Astrocyte of the cerebellum (primary cell): ENCODE results near the gene SUSD1.
"Not testable (repeated sequence)": the region's sequence is repeated elsewhere in the genome, so short reads cannot be mapped to it uniquely, and the experiment has no call there.

Experiments
- DNase-seq: peaks from one replicate; pipeline ENCODE4 v3.0.0-alpha.2; 2011; ENCODE audit warnings: low read depth
- H3K4me3 ChIP-seq: 2 replicates; pipeline ENCODE4 v1.5.1; 2011; ENCODE audit warnings: mild to moderate bottlenecking, low read depth, low read length, moderate library complexity
- in situ Hi-C: cut with HindIII; loops from 2 replicates; pipeline ENCODE4 v1.10.0; 2017; ENCODE audit warnings: low sequenced_read_pairs
- TF ChIP-seq, protein P1 (sequence below): IDR thresholded peaks from 2 replicates; pipeline ENCODE4 v1.5.1; 2012; ENCODE audit warnings: low read length, low read depth, moderate library complexity, mild to moderate bottlenecking; ENCODE audit errors: missing control alignments

Gene SUSD1

DNA sequence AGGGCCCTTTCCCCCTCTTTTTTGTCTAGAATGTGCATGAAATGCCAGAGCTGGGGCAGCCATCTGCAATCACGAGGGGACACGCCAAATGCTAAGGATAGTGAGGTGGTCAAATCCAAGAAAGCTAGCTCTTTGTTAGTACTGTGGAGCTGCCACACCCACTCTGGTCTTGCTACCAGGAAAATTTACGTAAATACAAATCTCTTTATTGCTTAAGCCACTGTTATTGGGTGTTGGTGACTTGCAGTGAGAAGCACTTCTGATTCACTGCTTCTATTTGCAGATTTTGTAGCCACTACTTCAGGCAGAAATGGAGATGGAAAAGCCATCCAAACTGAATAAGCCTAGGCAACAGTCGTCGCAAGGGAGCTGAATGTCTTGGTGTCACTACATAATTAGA lies 25.6 kb upstream of the SUSD1 start:
- no peak for DNase-seq
- H3K4me3 ChIP-seq: no peak overlapping the region
- TF ChIP-seq, protein P1, sequence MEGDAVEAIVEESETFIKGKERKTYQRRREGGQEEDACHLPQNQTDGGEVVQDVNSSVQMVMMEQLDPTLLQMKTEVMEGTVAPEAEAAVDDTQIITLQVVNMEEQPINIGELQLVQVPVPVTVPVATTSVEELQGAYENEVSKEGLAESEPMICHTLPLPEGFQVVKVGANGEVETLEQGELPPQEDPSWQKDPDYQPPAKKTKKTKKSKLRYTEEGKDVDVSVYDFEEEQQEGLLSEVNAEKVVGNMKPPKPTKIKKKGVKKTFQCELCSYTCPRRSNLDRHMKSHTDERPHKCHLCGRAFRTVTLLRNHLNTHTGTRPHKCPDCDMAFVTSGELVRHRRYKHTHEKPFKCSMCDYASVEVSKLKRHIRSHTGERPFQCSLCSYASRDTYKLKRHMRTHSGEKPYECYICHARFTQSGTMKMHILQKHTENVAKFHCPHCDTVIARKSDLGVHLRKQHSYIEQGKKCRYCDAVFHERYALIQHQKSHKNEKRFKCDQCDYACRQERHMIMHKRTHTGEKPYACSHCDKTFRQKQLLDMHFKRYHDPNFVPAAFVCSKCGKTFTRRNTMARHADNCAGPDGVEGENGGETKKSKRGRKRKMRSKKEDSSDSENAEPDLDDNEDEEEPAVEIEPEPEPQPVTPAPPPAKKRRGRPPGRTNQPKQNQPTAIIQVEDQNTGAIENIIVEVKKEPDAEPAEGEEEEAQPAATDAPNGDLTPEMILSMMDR: no peak
- in situ Hi-C loops: no loop called here

DNA sequence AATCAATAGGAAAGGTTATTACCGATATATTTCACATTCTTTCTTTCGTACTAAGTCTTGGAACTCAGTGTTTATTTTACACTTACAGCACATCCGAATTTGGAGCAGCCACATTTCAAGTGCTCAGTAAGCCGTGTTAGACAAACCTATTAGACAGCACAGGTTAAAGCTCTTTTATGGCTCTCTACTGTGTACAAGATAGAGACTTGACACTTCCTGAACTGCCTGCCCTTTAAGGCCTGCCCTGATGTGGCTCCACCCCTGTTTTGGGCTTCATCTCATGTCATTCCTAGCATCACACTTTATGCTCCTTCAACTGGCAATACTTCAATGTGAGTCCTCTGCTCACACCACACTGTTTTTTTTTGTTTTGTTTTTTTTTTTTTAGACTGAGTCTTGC lies 23.5 kb upstream of the SUSD1 start:
- no peak overlapping the region for H3K4me3 ChIP-seq

DNA sequence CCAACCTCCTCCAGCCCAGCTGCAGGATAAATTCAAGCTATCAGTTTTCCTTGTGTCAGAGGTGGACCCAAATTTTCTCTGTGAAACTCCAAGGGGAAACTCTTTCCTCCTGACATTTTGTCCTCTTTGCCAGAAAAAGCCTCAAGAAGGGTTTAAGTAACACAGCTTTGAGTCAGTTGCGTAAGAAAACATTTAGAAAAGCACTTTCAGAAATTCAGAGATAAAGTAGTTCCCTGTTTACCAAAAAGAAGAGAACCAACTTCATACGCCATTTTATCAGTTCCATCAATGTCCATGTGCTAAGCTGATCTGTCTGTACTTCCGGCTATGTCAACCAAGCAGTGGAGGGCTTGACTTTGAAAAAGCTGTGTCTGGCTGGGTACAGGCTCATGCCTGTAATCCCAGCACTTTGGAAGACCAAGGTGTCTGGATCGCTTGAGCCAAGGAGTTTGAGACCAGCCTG lies 19.9 kb upstream of the SUSD1 start:
- TF ChIP-seq, protein P1: no peak
- in situ Hi-C loops: no loop called here
- no peak for DNase-seq
- no peak overlapping the region for H3K4me3 ChIP-seq

More for the DNA sequence above, 23.5 kb upstream of the SUSD1 start:
- DNase-seq: no peak
- TF ChIP-seq, protein P1: no peak
- in situ Hi-C loops: no loop called here

DNA sequence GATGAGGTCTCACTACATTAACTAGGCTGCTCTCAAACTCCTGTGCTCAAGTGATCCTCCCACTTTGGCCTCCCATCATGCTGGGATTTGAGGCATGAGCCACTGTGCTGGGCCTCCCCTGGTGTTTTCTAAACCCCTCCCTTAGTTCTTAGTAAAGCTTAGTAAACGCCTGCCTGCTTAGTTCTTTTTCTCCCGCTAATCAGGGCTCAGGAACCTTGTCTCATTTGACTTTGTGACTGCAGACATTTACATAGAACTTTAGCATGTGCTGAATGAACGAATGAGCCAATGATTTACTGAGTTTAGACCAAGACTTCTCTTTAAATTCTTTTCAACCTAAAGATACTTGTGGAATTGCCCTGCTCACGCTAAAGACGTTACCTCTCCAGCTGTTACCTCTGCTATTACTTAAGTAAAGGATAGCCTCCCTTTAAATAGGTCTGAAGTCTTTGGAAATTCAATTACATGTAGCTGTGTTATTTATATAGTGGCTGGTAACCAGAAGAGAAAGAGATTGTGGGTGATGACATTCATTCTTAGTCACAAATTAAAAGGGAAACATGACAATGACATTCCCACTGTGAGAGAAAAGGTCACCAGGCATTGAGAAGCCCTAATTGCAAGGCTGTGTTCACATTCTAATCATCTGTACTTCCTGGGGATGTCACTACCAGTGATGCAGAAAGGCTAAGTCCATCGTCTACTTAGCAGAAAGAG lies 18.6 kb upstream of the SUSD1 start:
- TF ChIP-seq, protein P1: no peak
- H3K4me3 ChIP-seq: no peak overlapping the region
- no peak for DNase-seq
- in situ Hi-C loops: no loop called here

DNA sequence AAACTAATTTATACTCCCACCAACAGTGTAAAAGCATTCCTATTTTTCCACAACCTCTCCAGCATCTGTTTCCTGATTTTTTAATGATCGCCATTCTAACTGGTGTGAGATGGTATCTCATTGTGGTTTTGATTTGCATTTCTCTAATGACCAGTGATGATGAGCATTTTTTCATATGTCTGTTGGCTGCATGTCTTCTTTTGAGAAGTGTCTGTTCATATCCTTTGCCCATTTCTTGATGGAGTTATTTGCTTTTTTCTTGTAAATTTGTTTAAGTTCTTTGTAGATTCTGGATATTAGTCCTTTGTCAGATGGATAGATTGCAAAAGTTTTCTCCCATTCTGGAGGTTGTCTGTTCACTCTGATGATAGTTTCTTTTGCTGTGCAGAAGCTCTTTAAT lies 15.2 kb upstream of the SUSD1 start:
- in situ Hi-C loops, DNase-seq, H3K4me3 ChIP-seq: not testable (repeated sequence)

DNA sequence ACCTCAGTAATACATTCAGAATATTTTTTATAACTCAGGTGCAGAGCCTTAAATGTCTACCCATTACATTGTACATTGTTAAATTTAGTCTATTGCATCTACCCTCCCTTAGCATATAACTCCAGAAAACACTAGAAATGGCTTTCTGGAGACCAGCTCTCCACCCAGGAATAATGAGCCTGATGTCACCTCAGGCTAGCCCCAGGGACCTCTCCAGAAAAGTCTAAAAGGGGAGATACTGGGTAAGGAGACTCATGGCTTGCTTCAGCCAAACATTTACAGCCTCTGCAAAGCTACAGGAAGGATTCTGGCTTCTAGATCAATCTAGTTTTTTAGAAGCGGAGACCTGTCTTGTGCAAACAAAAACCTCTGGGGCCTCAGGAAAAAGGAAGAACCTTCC lies 13.8 kb upstream of the SUSD1 start:
- TF ChIP-seq, protein P1: no peak
- in situ Hi-C loops: no loop called here
- DNase-seq: no peak
- no peak overlapping the region for H3K4me3 ChIP-seq

DNA sequence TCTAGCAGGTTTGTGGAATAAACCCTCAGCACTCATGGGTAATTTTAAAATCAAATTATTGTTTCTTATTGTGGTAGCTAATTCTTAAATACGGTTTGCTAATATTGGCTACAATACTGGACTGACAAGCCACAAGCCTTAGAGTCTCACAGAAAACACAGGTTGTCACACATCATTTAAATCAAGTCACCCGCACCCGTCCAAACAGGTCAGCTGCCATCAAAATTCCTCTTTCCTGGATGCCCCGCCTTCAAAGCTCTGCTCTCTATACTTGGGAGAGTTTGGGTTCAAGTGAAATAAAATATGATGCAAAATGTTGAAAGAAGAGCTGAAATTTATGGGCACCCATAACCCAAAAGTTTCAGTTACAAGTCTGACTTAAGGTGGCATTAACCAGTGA lies 12.3 kb upstream of the SUSD1 start:
- TF ChIP-seq, protein P1: no peak
- DNase-seq: no peak
- H3K4me3 ChIP-seq: no peak overlapping the region
- in situ Hi-C loops: no loop called here
